Glutamatergic neuron (in vitro differentiated cells): ENCODE measurements around the gene HTT. TPM values are rescaled to one million over a fixed set of nuclear protein-coding genes. Genes with fewer than 3 reads are reported as not detected.
"Not testable (repeated sequence)": the region's sequence is repeated elsewhere in the genome, so short reads cannot be mapped to it uniquely, and the experiment has no call there.

Experiments
- DNase-seq: peaks from one replicate; pipeline ENCODE4 v3.0.0; 2022
- H3K27ac Mint-ChIP-seq: one replicate; pipeline ENCODE4 v1.8.0; 2020; ENCODE audit warnings: mild to moderate bottlenecking, mixed read lengths, inconsistent platforms; ENCODE audit not compliant: unreplicated experiment
- H3K27me3 Mint-ChIP-seq: one replicate; pipeline ENCODE4 v1.8.0; 2020; ENCODE audit warnings: mild to moderate bottlenecking, moderate library complexity, mixed read lengths, inconsistent platforms; ENCODE audit not compliant: unreplicated experiment
- H3K36me3 Mint-ChIP-seq: one replicate; pipeline ENCODE4 v1.8.0; 2020; ENCODE audit warnings: mild to moderate bottlenecking, mixed read lengths, inconsistent platforms; ENCODE audit not compliant: unreplicated experiment
- H3K4me1 Mint-ChIP-seq: one replicate; pipeline ENCODE4 v1.8.0; 2020; ENCODE audit warnings: mild to moderate bottlenecking, low read depth, mixed read lengths, inconsistent platforms; ENCODE audit not compliant: unreplicated experiment
- H3K4me3 Mint-ChIP-seq: one replicate; pipeline ENCODE4 v1.8.0; 2020; ENCODE audit warnings: mild to moderate bottlenecking, mixed read lengths, inconsistent platforms; ENCODE audit not compliant: unreplicated experiment
- H3K9me3 Mint-ChIP-seq: one replicate; pipeline ENCODE4 v1.8.0; 2020; ENCODE audit warnings: mild to moderate bottlenecking, moderate library complexity, mixed read lengths, inconsistent platforms; ENCODE audit not compliant: unreplicated experiment
- CTCF ChIP-seq: fragments of 200-600 bp; sonication (generic); IDR thresholded peaks from one replicate; pipeline ENCODE4 v1.5.0; 2021; ENCODE audit not compliant: partially characterized antibody, unreplicated experiment
- total RNA-seq: library from RNA; stranded (reverse); fragmentation: NEBNext Ultra II Directional; extraction: Animal tissue kit (Norgen Biotek cat#: 25700); gene quantifications from one replicate; pipeline ENCODE4 v1.2.1, GENCODE V29; 2021; ENCODE audit not compliant: unreplicated experiment

Gene HTT
- total RNA-seq, 1 donor from 2014 or later, result 107 TPM

- TF ChIP-seq CTCF, result no peak
- H3K4me3 Mint-ChIP-seq, result no peak overlapping the region
- no peaks in the 10 kb centered on the region for H3K36me3 Mint-ChIP-seq
- H3K9me3 Mint-ChIP-seq, result no peaks in the 10 kb centered on the region
- H3K27ac Mint-ChIP-seq, result peak overlapping the region; percentile 59
- no peak for DNase-seq
- peaks cover 3% of the 10 kb centered on the region for H3K27me3 Mint-ChIP-seq
- H3K4me1 Mint-ChIP-seq, result peaks cover 2% of the 10 kb centered on the region
Measured at GRCh38 chr4:3085948-3086670, 11.6 kb downstream of the HTT start.

DNA sequence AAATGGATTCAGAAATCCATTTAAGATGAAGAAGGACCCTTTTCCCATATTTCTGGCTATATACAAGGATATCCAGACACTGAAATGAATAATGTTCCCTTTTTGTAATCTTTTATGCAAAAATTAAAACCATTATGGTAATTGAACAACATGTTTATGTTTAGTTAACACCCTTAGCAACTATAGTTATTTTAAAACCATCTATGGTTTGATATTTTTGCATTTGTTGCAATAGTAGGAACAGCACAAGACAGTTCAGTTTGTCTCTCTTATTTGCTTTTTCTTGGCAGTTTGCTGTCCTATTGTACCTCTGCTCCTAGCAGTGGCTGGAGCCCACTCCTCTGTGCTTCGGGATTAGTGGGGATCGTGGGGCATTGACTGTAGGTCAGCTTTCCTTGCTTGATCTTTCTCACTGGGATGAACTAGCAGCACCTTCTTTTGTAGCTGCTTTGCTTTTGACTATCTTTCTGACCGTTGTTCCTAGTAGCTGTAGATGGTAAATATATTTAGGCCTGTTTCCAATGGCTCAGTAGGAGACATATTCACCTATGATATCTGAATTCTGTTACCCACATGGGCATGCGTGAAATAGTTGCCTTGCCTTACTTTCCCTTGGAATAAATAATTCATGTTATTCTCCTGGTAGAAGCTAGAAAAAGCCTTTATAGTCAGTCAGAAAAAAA, 12.8 kb downstream of the HTT start:
- Mint-ChIP-seq H3K27ac (no peak overlapping the region), H3K9me3 (no peaks in the 10 kb centered on the region), H3K4me1 (peaks cover 2% of the 10 kb centered on the region), H3K4me3 (no peak overlapping the region), H3K27me3 (peaks cover 3% of the 10 kb centered on the region), H3K36me3 (no peaks in the 10 kb centered on the region)
- DNase-seq, result no peak
- no peak for TF ChIP-seq CTCF

- peaks cover 6% of the 10 kb centered on the region for H3K4me1 Mint-ChIP-seq
- no peak overlapping the region for H3K4me3 Mint-ChIP-seq
- no peak for DNase-seq
- H3K36me3 Mint-ChIP-seq, result peaks cover 23% of the 10 kb centered on the region
- TF ChIP-seq CTCF, result no peak
- H3K9me3 Mint-ChIP-seq, result peaks cover 7% of the 10 kb centered on the region
- no peak overlapping the region for H3K27ac Mint-ChIP-seq
- no peaks in the 10 kb centered on the region for H3K27me3 Mint-ChIP-seq
Measured at GRCh38 chr4:3091464-3091863, 17.0 kb downstream of the HTT start.

- not testable (repeated sequence) for H3K4me3 Mint-ChIP-seq, H3K4me1 Mint-ChIP-seq, DNase-seq, H3K27ac Mint-ChIP-seq, H3K27me3 Mint-ChIP-seq, H3K9me3 Mint-ChIP-seq
- peaks cover 28% of the 10 kb centered on the region for H3K36me3 Mint-ChIP-seq
Measured at GRCh38 chr4:3094701-3095100, 20.2 kb downstream of the HTT start.

DNA sequence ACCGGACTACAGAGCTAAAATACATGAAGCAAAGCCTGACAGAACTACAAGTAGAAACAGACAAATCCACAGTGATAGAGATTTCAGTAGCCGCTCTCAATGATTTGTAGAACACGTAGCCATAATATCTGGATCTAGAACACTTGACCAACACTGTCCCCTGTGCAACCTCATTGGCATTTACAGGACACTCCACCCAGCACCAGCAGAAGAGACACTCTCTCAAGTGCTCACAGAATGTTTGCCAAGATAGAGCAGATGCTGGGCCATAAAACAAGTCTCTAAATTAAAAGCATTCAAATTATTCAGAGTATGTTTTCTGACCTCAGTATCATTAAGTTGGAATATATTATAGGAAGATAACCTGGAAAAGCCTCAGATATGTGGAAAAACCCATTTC, 21.7 kb downstream of the HTT start:
- no peak overlapping the region for H3K4me3 Mint-ChIP-seq
- peaks cover 34% of the 10 kb centered on the region for H3K36me3 Mint-ChIP-seq
- no peak for DNase-seq
- peaks cover 6% of the 10 kb centered on the region for H3K4me1 Mint-ChIP-seq
- H3K27ac Mint-ChIP-seq, result no peak overlapping the region
- peaks cover 2% of the 10 kb centered on the region for H3K27me3 Mint-ChIP-seq
- TF ChIP-seq CTCF, result no peak
- peaks cover 7% of the 10 kb centered on the region for H3K9me3 Mint-ChIP-seq
